Measurements from ENCODE around the gene PGBD5.

Gene PGBD5

GRCh38 chr1:230395932-230396331 lies 30.2 kb downstream of the PGBD5 start:
- no peak overlapping the region for H3K4me3 ChIP-seq (ENCODE audit: low read length)
- TF ChIP-seq CTCF (conservative IDR thresholded peaks at IDR 0.05; ENCODE audit: low read depth, low read length), result no peak
- DNase-seq (ENCODE audit: low read depth), result no peak

GRCh38 chr1:230394741-230395140 lies 31.4 kb downstream of the PGBD5 start:
- TF ChIP-seq CTCF (conservative IDR thresholded peaks at IDR 0.05; ENCODE audit: low read depth, low read length), result no peak
- no peak overlapping the region for H3K4me3 ChIP-seq (ENCODE audit: low read length)
- DNase-seq (ENCODE audit: low read depth), result no peak

GRCh38 chr1:230394134-230394533 lies 32.0 kb downstream of the PGBD5 start:
- no peak overlapping the region for H3K4me3 ChIP-seq (ENCODE audit: low read length)
- DNase-seq (ENCODE audit: low read depth), result no peak
- TF ChIP-seq CTCF (conservative IDR thresholded peaks at IDR 0.05; ENCODE audit: low read depth, low read length), result no peak

GRCh38 chr1:230393722-230394121 lies 32.4 kb downstream of the PGBD5 start:
- H3K4me3 ChIP-seq (ENCODE audit: low read length), result no peak overlapping the region
- TF ChIP-seq CTCF (conservative IDR thresholded peaks at IDR 0.05; ENCODE audit: low read depth, low read length), result no peak
- DNase-seq (ENCODE audit: low read depth), result no peak

GRCh38 chr1:230392920-230393521 lies 33.1 kb downstream of the PGBD5 start:
- H3K4me3 ChIP-seq (ENCODE audit: low read length), result no peak overlapping the region
- no peak for DNase-seq (ENCODE audit: low read depth)
- no peak for TF ChIP-seq CTCF (conservative IDR thresholded peaks at IDR 0.05; ENCODE audit: low read depth, low read length)

- no peak overlapping the region for H3K4me3 ChIP-seq (ENCODE audit: low read length)
- DNase-seq (ENCODE audit: low read depth), result no peak
- TF ChIP-seq CTCF (conservative IDR thresholded peaks at IDR 0.05; ENCODE audit: low read depth, low read length), result no peak
These were observed 33.6 kb downstream of the PGBD5 start for GRCh38 chr1:230392536-230392909.

GRCh38 chr1:230391776-230392535 lies 34.2 kb downstream of the PGBD5 start:
- no peak for DNase-seq (ENCODE audit: low read depth)
- H3K4me3 ChIP-seq (ENCODE audit: low read length), result no peak overlapping the region
- no peak for TF ChIP-seq CTCF (conservative IDR thresholded peaks at IDR 0.05; ENCODE audit: low read depth, low read length)

Data from retinal pigment epithelial cell (primary cell).